ENCODE measurements around the gene EFHC1.

EFHC1 gene

GRCh38 chr6:52411911-52412310, 8.2 kb upstream of the EFHC1 start:
- TF ChIP-seq, protein P1, sequence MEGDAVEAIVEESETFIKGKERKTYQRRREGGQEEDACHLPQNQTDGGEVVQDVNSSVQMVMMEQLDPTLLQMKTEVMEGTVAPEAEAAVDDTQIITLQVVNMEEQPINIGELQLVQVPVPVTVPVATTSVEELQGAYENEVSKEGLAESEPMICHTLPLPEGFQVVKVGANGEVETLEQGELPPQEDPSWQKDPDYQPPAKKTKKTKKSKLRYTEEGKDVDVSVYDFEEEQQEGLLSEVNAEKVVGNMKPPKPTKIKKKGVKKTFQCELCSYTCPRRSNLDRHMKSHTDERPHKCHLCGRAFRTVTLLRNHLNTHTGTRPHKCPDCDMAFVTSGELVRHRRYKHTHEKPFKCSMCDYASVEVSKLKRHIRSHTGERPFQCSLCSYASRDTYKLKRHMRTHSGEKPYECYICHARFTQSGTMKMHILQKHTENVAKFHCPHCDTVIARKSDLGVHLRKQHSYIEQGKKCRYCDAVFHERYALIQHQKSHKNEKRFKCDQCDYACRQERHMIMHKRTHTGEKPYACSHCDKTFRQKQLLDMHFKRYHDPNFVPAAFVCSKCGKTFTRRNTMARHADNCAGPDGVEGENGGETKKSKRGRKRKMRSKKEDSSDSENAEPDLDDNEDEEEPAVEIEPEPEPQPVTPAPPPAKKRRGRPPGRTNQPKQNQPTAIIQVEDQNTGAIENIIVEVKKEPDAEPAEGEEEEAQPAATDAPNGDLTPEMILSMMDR (conservative IDR thresholded peaks at IDR 0.05; ENCODE audit: low read length), result no peak
- TF ChIP-seq EZH2phosphoT487 (IDR thresholded peaks at IDR 0.05; ENCODE audit: borderline replicate concordance), result no peak
- no peaks in the 10 kb centered on the region for H3K79me2 ChIP-seq (ENCODE audit: insufficient read depth, low read length)
- no peak overlapping the region for H3K4me3 ChIP-seq (ENCODE audit: low read length, poor library complexity, severe bottlenecking)
- no peaks in the 10 kb centered on the region for H3K9me2 ChIP-seq (replicated peaks; ENCODE audit: low read depth, low read length)
- no peaks in the 10 kb centered on the region for H3K36me3 ChIP-seq (ENCODE audit: insufficient read depth, low read length)
- H3K4me1 ChIP-seq (ENCODE audit: insufficient read depth, low read length, poor library complexity, severe bottlenecking), result peaks cover 20% of the 10 kb centered on the region
- no peak overlapping the region for H3K4me2 ChIP-seq (ENCODE audit: low read depth, low read length, poor library complexity, severe bottlenecking)
- H3K27me3 ChIP-seq (ENCODE audit: insufficient read depth, low read length, poor library complexity, severe bottlenecking), result no peaks in the 10 kb centered on the region
- no peaks in the 10 kb centered on the region for H4K20me1 ChIP-seq (ENCODE audit: insufficient read depth, low read length, poor library complexity, severe bottlenecking)
- no peaks in the 10 kb centered on the region for H3K9me3 ChIP-seq (ENCODE audit: insufficient read depth, low read depth, low read length)
- H3F3A ChIP-seq (ENCODE audit: low read depth), result no peaks in the 10 kb centered on the region
- no peak overlapping the region for H3K9ac ChIP-seq (ENCODE audit: low read depth, low read length, poor library complexity, severe bottlenecking)
- H2AFZ ChIP-seq (ENCODE audit: low read length), result no peak overlapping the region

DNA sequence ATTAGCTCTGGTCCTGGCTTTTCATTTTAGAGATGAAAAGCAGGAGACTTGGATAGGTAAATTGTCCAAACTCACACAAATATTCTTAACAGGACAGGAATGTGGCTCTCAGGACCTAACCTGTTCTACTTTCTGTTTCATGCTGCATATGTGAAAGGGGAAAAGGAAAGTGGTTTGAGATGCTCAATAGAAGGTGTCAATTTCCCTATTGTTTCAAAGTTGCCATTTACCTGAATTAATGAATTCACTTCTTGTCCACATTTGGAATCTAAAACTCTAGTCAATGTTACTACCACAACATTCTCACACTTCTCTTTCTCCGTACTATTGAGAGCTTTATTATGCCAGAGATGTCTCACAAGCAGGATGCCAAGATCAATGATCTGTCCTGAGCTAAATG, 4.8 kb upstream of the EFHC1 start:
- Histone ChIP-seq H4K20me1 (ENCODE audit: insufficient read depth, low read length, poor library complexity, severe bottlenecking) (no peaks in the 10 kb centered on the region), H3K9me3 (ENCODE audit: insufficient read depth, low read depth, low read length) (no peaks in the 10 kb centered on the region), H3K4me2 (ENCODE audit: low read depth, low read length, poor library complexity, severe bottlenecking) (peak overlapping the region; percentile 25), H3K9me2 (replicated peaks; ENCODE audit: low read depth, low read length) (no peaks in the 10 kb centered on the region), H3K27me3 (ENCODE audit: insufficient read depth, low read length, poor library complexity, severe bottlenecking) (no peaks in the 10 kb centered on the region), H2AFZ (ENCODE audit: low read length) (no peak overlapping the region; the same call in 1 of the 2 replicates), H3K4me1 (ENCODE audit: insufficient read depth, low read length, poor library complexity, severe bottlenecking) (peaks cover 43% of the 10 kb centered on the region), H3K36me3 (ENCODE audit: insufficient read depth, low read length) (no peaks in the 10 kb centered on the region), H3K79me2 (ENCODE audit: insufficient read depth, low read length) (no peaks in the 10 kb centered on the region), H3K4me3 (ENCODE audit: low read length, poor library complexity, severe bottlenecking) (no peak overlapping the region), H3K9ac (ENCODE audit: low read depth, low read length, poor library complexity, severe bottlenecking) (no peak overlapping the region), H3F3A (ENCODE audit: low read depth) (peaks cover 11% of the 10 kb centered on the region; the same call in 1 of the 2 replicates)
- TF ChIP-seq EZH2phosphoT487 (IDR thresholded peaks at IDR 0.05; ENCODE audit: borderline replicate concordance), result no peak
- TF ChIP-seq, protein P1 (conservative IDR thresholded peaks at IDR 0.05; ENCODE audit: low read length), result no peak

DNA sequence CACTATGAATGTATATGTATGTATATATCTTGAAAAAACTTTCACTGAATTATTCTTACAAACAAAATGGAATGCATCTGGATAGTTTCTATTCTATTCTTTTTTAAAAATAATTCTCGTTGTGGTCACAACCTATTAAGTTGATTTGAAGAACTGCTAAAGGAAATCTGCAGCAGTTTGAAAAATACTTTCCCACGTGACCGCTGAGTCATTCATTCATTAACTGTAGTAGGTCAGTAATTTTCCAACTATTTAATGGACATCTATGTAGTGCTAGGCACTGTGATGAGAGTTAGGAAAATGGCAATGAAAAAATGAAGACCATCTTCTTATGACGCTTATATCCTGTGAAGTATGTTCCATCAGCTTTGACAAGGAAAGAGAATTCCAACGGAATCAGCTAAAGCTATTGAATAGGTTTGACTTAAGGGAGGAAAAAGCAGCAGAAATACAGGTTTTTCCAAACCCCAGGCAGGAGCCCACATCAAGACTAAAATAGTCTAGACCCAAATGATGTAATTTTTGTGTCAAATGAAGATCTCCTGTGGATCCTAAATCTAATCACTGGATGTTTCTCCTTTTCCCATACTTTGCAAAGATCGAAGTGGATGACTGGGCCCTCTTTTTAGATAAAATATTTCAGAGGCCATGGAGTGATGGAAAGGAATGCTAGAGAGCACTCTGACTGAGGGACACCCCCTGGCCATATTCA, 4.1 kb upstream of the EFHC1 start:
- Histone ChIP-seq H3F3A (ENCODE audit: low read depth) (peaks cover 11% of the 10 kb centered on the region; the same call in 1 of the 2 replicates), H3K4me3 (ENCODE audit: low read length, poor library complexity, severe bottlenecking) (no peak overlapping the region), H3K4me1 (ENCODE audit: insufficient read depth, low read length, poor library complexity, severe bottlenecking) (peaks cover 49% of the 10 kb centered on the region), H3K79me2 (ENCODE audit: insufficient read depth, low read length) (no peaks in the 10 kb centered on the region), H3K9me2 (replicated peaks; ENCODE audit: low read depth, low read length) (no peaks in the 10 kb centered on the region), H3K36me3 (ENCODE audit: insufficient read depth, low read length) (no peaks in the 10 kb centered on the region), H3K9ac (ENCODE audit: low read depth, low read length, poor library complexity, severe bottlenecking) (no peak overlapping the region), H3K4me2 (ENCODE audit: low read depth, low read length, poor library complexity, severe bottlenecking) (peak overlapping the region; percentile 25), H4K20me1 (ENCODE audit: insufficient read depth, low read length, poor library complexity, severe bottlenecking) (no peaks in the 10 kb centered on the region), H3K9me3 (ENCODE audit: insufficient read depth, low read depth, low read length) (no peaks in the 10 kb centered on the region), H3K27me3 (ENCODE audit: insufficient read depth, low read length, poor library complexity, severe bottlenecking) (no peaks in the 10 kb centered on the region), H2AFZ (ENCODE audit: low read length) (no peak overlapping the region; the same call in 1 of the 2 replicates)
- no peak for TF ChIP-seq EZH2phosphoT487 (IDR thresholded peaks at IDR 0.05; ENCODE audit: borderline replicate concordance)
- TF ChIP-seq, protein P1 (conservative IDR thresholded peaks at IDR 0.05; ENCODE audit: low read length), result no peak

Measured in Loucy (cell line).